Body of pancreas (tissue), 4 donors: Measurements from ENCODE around the gene NKRF. TPM values are rescaled to one million over a fixed set of nuclear protein-coding genes. Genes with fewer than 3 reads are reported as not detected.

Experiments
- ATAC-seq: fragments of 150-250 bp; one replicate; pipeline ENCODE4 v1.9.1; 2016
- DNase-seq, 4 donors: peaks; one replicate each; pipeline ENCODE4 v3.0.0-alpha.2; 2019
- H3K27ac ChIP-seq, 4 donors: fragments of 200-600 bp; sonication (generic); 1 replicate in 3 of 4; 2 replicates in 1 of 4; pipeline versions ENCODE4 v1.5.1 to v1.6.1; 2016 to 2019; ENCODE audit warnings: mild to moderate bottlenecking in 1 of 4, mixed read lengths in 1 of 4, moderate library complexity in 1 of 4
- H3K27me3 ChIP-seq, 2 donors: fragments of 200-600 bp; sonication (generic); one replicate each; pipeline ENCODE4 v1.6.0; 2016; ENCODE audit warnings: mild to moderate bottlenecking in 1 of 2
- H3K36me3 ChIP-seq, 2 donors: fragments of 200-600 bp; sonication (generic); replicated peaks in 1 of 2; 2 replicates each; pipeline ENCODE4 v1.5.1; 2016; ENCODE audit warnings: low read depth in 2 of 2; ENCODE audit not compliant: insufficient read depth in 1 of 2
- H3K4me1 ChIP-seq: fragments of 200-600 bp; sonication (generic); one replicate; pipeline ENCODE4 v1.6.0; 2016
- H3K4me3 ChIP-seq, 2 donors: fragments of 200-600 bp; sonication (generic); 1 replicate in 1 of 2; 2 replicates in 1 of 2; pipeline ENCODE4 v1.5.1; 2016 to 2019
- H3K9me3 ChIP-seq, 3 donors: fragments of 200-600 bp; sonication (generic); 1 replicate in 2 of 3; 2 replicates in 1 of 3; pipeline ENCODE4 v1.5.1; 2016
- POLR2A ChIP-seq, 3 donors: fragments of 450-650 bp; IDR thresholded peaks; one replicate each; pipeline ENCODE4 v1.6.1; 2016; ENCODE audit warnings: antibody characterized with exemption in 3 of 3, mild to moderate bottlenecking in 2 of 3
- WGBS, 2 donors: methylation state at CpG; one replicate each; pipeline ENCODE4 v1.1.5; 2017; 5-methylcytosine and 5-hydroxymethylcytosine counted together
- intact Hi-C: fragments of 100-400 bp; cut with DNase I; formaldehyde crosslinking; loops from one replicate; pipeline ENCODE4 v1.15.1; 2023
- total RNA-seq, 2 donors: library from RNA; depleted of rRNA; stranded (reverse); fragments of >200 nt; gene quantifications; one replicate each; pipeline ENCODE4 v1.1.0, GENCODE V29; 2016
- TF ChIP-seq, protein P1 (sequence below), 7 experiments: fragments of 450-650 bp in 4 of 7; fragments of 200-600 bp in 3 of 7; sonication (generic) in 3 of 7; IDR thresholded peaks; one replicate each; pipeline ENCODE4 v1.5.1; 2016 to 2019; ENCODE audit warnings: antibody characterized with exemption in 7 of 7

The NKRF gene
- 1 to 10 TPM; 3.9 to 4.0 TPM for total RNA-seq

DNA sequence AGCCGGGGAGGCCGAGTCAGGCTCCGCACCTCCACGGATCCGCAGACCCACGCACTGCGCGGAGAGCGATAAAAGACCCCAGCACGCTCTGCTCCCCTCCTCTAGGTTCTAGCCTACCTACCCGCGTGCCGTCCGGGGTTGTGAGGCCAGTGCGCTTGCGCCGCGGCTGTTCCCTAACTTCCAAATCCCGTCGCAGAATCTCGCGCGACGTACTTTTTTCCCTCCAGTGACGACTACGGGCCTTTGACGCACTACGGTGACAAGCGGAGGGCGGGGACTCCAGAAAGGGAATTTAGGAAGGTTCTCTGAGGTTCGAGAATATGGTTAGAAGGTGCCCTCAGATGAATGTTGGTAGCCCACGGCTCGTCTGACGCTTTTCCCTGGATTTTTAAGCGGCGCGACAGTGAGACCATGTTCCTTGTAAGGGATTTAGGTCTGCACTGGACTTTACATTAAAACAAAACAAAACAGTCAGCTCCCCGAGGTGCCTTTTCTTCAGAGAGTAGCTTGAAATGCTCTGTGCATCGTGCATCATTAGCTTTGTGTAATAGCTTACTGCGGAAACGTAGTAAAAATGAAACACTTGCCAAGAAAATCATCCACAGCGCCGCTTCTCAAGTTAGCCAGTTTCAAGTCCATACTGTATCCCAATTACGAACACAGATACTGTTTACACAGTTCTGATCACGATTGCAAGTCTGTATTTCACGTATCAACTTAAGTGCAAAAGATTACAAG, at the start of gene NKRF:
NKRF (minus strand) TSS at position 145 of the 738 bp plus-strand sequence.
- 0% methylated on average over 29 to 46 of the region's 46 CpGs for WGBS, 2 donors
- DNase-seq (peak; percentile 92 to 95 (median 94)), ATAC-seq (peak; percentile 97)
- peak; percentile 34 to 86 (median 78) for TF ChIP-seq POLR2A (IDR thresholded peaks at IDR 0.05)
- TF ChIP-seq, protein P1, sequence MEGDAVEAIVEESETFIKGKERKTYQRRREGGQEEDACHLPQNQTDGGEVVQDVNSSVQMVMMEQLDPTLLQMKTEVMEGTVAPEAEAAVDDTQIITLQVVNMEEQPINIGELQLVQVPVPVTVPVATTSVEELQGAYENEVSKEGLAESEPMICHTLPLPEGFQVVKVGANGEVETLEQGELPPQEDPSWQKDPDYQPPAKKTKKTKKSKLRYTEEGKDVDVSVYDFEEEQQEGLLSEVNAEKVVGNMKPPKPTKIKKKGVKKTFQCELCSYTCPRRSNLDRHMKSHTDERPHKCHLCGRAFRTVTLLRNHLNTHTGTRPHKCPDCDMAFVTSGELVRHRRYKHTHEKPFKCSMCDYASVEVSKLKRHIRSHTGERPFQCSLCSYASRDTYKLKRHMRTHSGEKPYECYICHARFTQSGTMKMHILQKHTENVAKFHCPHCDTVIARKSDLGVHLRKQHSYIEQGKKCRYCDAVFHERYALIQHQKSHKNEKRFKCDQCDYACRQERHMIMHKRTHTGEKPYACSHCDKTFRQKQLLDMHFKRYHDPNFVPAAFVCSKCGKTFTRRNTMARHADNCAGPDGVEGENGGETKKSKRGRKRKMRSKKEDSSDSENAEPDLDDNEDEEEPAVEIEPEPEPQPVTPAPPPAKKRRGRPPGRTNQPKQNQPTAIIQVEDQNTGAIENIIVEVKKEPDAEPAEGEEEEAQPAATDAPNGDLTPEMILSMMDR (IDR thresholded peaks at IDR 0.05), result no peak
- H3K27me3 ChIP-seq, result no peaks in the 10 kb centered on the region
- no peaks in the 10 kb centered on the region for H3K36me3 ChIP-seq
- H3K9me3 ChIP-seq, result no peaks in the 10 kb centered on the region
- intact Hi-C loops, result no loop called here
- H3K4me3 ChIP-seq, result peak within 1 kb of the TSS; percentile 41 to 51
- H3K27ac ChIP-seq, result peak within 1 kb of the TSS; percentile 77 to 93 (median 82)
- no peaks in the 10 kb centered on the region for H3K4me1 ChIP-seq

DNA sequence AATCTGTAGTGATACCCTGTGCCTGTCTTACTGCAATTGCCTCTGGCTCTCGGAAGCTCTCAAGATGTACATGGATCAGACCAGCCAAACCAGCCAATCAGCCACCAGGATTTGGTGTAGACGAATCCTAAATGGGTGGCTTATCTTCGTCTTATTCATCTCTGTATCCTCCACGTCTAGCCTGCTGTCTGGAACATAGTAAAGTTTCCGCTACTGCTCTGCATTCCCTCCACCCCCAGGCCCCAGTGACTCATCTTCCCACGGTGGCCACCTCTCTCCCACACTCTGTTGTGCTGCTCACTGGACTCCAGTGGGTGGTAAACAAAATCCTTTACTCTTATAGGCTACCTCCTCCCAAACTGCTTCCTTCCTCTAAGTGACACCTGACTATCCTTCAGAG, 48.9 kb upstream of the NKRF start:
- peak in 2 of 4 donors; percentile 11 to 27 for DNase-seq
- intact Hi-C loops, result no loop called here
- no peaks in the 10 kb centered on the region for H3K36me3 ChIP-seq
- peaks cover 12% of the 10 kb centered on the region for H3K4me1 ChIP-seq
- no peak overlapping the region for H3K27ac ChIP-seq
- no peak overlapping the region for H3K4me3 ChIP-seq
- H3K9me3 ChIP-seq, result no peaks in the 10 kb centered on the region
- 71 to 78% methylated on average over 5 to 6 of the region's 6 CpGs for WGBS, 2 donors
- peak; percentile 38 for ATAC-seq
- H3K27me3 ChIP-seq, result no peaks in the 10 kb centered on the region
- TF ChIP-seq POLR2A (IDR thresholded peaks at IDR 0.05), result no peak
- TF ChIP-seq, protein P1 (IDR thresholded peaks at IDR 0.05), result no peak

DNA sequence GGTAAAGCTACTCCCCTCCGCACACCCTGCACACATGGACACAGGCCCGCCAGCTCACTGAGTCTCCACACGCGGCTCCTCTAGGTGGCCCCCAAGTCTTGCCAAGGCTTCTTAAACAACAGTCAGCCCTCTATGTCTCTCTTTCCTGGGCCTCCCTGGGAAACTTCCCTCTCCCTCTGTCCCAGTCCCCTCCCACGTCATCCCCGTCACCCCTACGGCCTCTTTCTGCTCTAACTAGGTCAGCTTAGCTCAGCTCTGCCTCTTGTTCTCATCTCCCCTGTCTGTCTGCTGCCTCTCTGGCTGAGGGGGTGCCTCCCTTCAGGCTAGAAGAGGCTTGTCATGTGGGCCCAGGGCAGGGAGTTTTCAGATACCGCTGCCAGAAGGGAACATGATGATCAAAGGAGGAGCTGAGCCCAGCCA, 47.9 kb upstream of the NKRF start:
- H3K27ac ChIP-seq, result peak overlapping the region in 1 of 4 donors; percentile 8
- no peaks in the 10 kb centered on the region for H3K36me3 ChIP-seq
- TF ChIP-seq POLR2A (IDR thresholded peaks at IDR 0.05), result no peak
- TF ChIP-seq, protein P1 (IDR thresholded peaks at IDR 0.05), result no peak
- DNase-seq (peak; percentile 14 to 35 (median 19)), ATAC-seq (peak; percentile 48)
- 55 to 85% methylated on average over 7 to 8 of the region's 8 CpGs for WGBS, 2 donors
- H3K27me3 ChIP-seq, result no peaks in the 10 kb centered on the region
- H3K4me3 ChIP-seq, result no peak overlapping the region
- intact Hi-C loops, result no loop called here
- no peaks in the 10 kb centered on the region for H3K9me3 ChIP-seq
- peaks cover 12% of the 10 kb centered on the region for H3K4me1 ChIP-seq

DNA sequence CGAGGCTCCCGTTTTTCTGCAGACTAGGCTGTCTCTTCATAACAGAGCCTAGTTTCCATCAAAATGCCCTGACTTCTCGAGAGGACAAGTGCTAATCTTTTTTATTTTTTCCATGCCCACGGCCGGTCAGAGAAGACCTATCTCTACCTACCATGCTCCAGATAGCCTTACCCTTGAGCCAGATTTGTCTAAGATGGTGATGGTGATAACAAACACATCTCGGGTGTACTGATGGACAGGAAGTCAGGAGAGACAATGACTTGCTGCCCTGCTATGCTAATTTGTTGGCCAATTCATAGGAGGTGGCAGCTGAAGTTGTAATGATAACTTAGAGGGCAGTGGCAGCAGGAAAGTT, 42.2 kb upstream of the NKRF start:
- ATAC-seq (no peak), DNase-seq (no peak)
- Histone ChIP-seq H3K27me3 (no peaks in the 10 kb centered on the region), H3K36me3 (no peaks in the 10 kb centered on the region), H3K4me3 (no peak overlapping the region), H3K9me3 (no peaks in the 10 kb centered on the region), H3K4me1 (no peaks in the 10 kb centered on the region), H3K27ac (no peak overlapping the region)
- intact Hi-C loops, result no loop called here
- TF ChIP-seq, protein P1 (IDR thresholded peaks at IDR 0.05), result no peak
- TF ChIP-seq POLR2A (IDR thresholded peaks at IDR 0.05), result no peak
- WGBS, 2 donors, result 47 to 72% methylated on average over 4 to 6 of the region's 6 CpGs
